HepG2 (cell line): Measurements from ENCODE around the gene FKBP1B. TPM values are rescaled to one million over a fixed set of nuclear protein-coding genes. Genes with fewer than 3 reads are reported as not detected.

Experiments
- BCL6 ChIP-seq: IDR thresholded peaks from 2 replicates; pipeline ENCODE4 v1.6.1; 2016; ENCODE audit warnings: missing genetic modification reagents, missing compliant biosample characterization
- CENPX ChIP-seq: sonication (generic); formaldehyde crosslinking; IDR thresholded peaks from 2 replicates; pipeline ENCODE4 v1.9.0; 2021; ENCODE audit warnings: mild to moderate bottlenecking, missing genetic modification reagents, moderate library complexity
- EED ChIP-seq: sonication (generic); formaldehyde crosslinking; IDR thresholded peaks from 2 replicates; pipeline ENCODE4 v1.5.0; 2020; ENCODE audit warnings: mild to moderate bottlenecking, missing genetic modification reagents
- HOXA3 ChIP-seq: sonication (generic); formaldehyde crosslinking; IDR thresholded peaks from 2 replicates; pipeline ENCODE4 v1.5.0; 2020; ENCODE audit warnings: missing genetic modification reagents
- NR2C2 ChIP-seq: sonication (generic); formaldehyde crosslinking; IDR thresholded peaks from 2 replicates; pipeline ENCODE4 v1.4.0; 2020; ENCODE audit warnings: missing genetic modification reagents, mild to moderate bottlenecking, moderate library complexity, borderline replicate concordance
- SALL2 ChIP-seq: sonication (generic); formaldehyde crosslinking; IDR thresholded peaks from 2 replicates; pipeline ENCODE4 v1.8.1; 2023; ENCODE audit warnings: mild to moderate bottlenecking, missing genetic modification reagents, inconsistent platforms
- SIX1 ChIP-seq: sonication (generic); formaldehyde crosslinking; IDR thresholded peaks from 2 replicates; pipeline ENCODE4 v1.4.0; 2020; ENCODE audit warnings: missing genetic modification reagents, borderline replicate concordance
- SIX4 ChIP-seq: sonication (generic); formaldehyde crosslinking; IDR thresholded peaks from 2 replicates; pipeline ENCODE4 v1.4.0; 2020; ENCODE audit warnings: missing genetic modification reagents
- THYN1 ChIP-seq: sonication (generic); formaldehyde crosslinking; IDR thresholded peaks from 2 replicates; pipeline ENCODE4 v1.8.1; 2023; ENCODE audit warnings: low read depth, mild to moderate bottlenecking, moderate library complexity, missing genetic modification reagents, borderline replicate concordance
- TOPORS ChIP-seq: sonication (generic); formaldehyde crosslinking; IDR thresholded peaks from 2 replicates; pipeline ENCODE4 v1.8.0; 2023; ENCODE audit warnings: mild to moderate bottlenecking, missing genetic modification reagents
- ZFYVE20 ChIP-seq: sonication (generic); formaldehyde crosslinking; IDR thresholded peaks from 2 replicates; pipeline ENCODE4 v1.8.0; 2023; ENCODE audit warnings: low read depth, mild to moderate bottlenecking, moderate library complexity, missing genetic modification reagents, borderline replicate concordance
- ZIK1 ChIP-seq: sonication (generic); formaldehyde crosslinking; IDR thresholded peaks from 2 replicates; pipeline ENCODE4 v1.5.0; 2020; ENCODE audit warnings: mild to moderate bottlenecking, low read depth, missing genetic modification reagents, borderline replicate concordance
- ZNF263 ChIP-seq: sonication (generic); formaldehyde crosslinking; IDR thresholded peaks from 2 replicates; pipeline ENCODE4 v1.4.0; 2020; ENCODE audit warnings: missing genetic modification reagents
- ZNF629 ChIP-seq: sonication (generic); formaldehyde crosslinking; conservative IDR thresholded peaks from 2 replicates; pipeline ENCODE4 v1.5.0; 2020; ENCODE audit warnings: missing genetic modification reagents
- ZNF850 ChIP-seq: sonication (generic); formaldehyde crosslinking; conservative IDR thresholded peaks from 2 replicates; pipeline ENCODE4 v1.9.0; 2021; ENCODE audit warnings: mild to moderate bottlenecking, missing genetic modification reagents
- polyA plus RNA-seq, 8 experiments: library from polyadenylated mRNA; depleted of rRNA in 3 of 8; stranded (reverse) in 7 of 8; unstranded in 1 of 8; fragments of >200 nt; fragmentation: Illumina TruSeq in 4 of 8; extraction: Trizol in 4 of 8; gene quantifications; 2 replicates each; pipeline versions ENCODE4 v1.2.1 to v1.2.3, GENCODE V29; 2011 to 2016; ENCODE audit warnings: low read depth in 4 of 8, missing spikeins in 1 of 8, mixed read lengths in 1 of 8; ENCODE audit not compliant: insufficient read depth in 1 of 8
- total RNA-seq, 5 experiments: library from RNA; depleted of rRNA; stranded (reverse); fragments of >200 nt; fragmentation: Illumina TruSeq; extraction: Trizol; gene quantifications; 2 replicates each; pipeline ENCODE4 v1.2.3, GENCODE V29; 2016; ENCODE audit warnings: low read depth in 1 of 5
- TF ChIP-seq, protein P1 (sequence below): sonication (generic); formaldehyde crosslinking; IDR thresholded peaks from 2 replicates; pipeline ENCODE4 v1.5.1; 2020; ENCODE audit warnings: mild to moderate bottlenecking, missing genetic modification reagents, borderline replicate concordance
- TF ChIP-seq, protein P2 (sequence below): sonication (generic); formaldehyde crosslinking; IDR thresholded peaks from 2 replicates; pipeline ENCODE4 v1.5.0; 2020; ENCODE audit warnings: missing genetic modification reagents
- TF ChIP-seq, protein P3 (sequence below): sonication (generic); formaldehyde crosslinking; IDR thresholded peaks from 2 replicates; pipeline ENCODE4; 2020; ENCODE audit warnings: missing genetic modification reagents, mild to moderate bottlenecking, borderline replicate concordance

FKBP1B gene
- total and polyA plus RNA-seq, 2 of the 13 experiments (the other 11 are each of a cell fraction or from before 2014, with no cell fraction given): 35.2 to 96.3 TPM

DNA sequence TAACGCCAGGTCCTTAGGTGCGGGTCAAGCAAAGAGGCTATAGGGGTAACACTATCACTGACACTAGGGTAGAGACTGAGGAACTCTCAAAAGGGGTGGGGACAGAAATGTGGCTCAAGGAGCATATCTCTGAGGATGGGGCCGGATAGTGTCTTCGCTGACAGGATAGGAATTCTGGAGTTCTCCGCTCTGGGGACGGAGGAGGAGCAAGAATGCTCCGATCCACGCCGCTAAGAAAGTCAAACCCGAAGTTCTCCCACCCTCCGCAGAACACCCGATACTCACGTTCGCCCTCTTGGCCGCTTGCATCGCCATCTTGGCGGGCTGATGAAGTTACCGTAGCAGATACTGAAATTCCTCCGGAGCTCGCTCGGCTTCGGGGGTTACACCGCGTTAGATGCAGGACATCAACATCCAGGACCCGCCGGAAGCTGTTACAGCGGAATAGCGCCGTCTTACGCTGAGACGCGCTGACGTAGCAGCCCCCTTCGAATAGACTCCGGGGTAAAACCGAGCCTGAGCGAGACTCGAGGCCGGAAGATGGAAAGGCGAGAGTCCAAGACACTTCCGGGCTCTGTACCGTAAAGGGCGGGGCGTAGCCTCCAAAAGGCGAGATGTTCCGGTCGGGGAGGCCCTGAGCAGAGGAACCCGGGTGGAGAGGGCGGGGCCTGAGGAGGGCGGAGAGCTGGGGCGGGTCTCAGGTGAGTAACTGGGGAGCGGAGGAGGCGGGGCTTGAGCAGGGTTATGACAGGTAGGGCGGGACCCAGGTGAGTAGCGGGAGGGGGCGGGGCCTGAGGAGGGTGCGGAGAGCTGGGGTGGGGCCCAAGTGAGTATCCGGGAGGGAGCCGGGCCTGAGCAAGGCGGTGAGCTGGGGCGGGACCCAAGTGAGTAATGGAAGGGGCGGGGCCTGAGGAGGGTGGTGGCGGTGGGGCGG, 26.6 kb downstream of the FKBP1B start, which contains the start of gene SF3B6 (continued):
- TF ChIP-seq, protein P1, sequence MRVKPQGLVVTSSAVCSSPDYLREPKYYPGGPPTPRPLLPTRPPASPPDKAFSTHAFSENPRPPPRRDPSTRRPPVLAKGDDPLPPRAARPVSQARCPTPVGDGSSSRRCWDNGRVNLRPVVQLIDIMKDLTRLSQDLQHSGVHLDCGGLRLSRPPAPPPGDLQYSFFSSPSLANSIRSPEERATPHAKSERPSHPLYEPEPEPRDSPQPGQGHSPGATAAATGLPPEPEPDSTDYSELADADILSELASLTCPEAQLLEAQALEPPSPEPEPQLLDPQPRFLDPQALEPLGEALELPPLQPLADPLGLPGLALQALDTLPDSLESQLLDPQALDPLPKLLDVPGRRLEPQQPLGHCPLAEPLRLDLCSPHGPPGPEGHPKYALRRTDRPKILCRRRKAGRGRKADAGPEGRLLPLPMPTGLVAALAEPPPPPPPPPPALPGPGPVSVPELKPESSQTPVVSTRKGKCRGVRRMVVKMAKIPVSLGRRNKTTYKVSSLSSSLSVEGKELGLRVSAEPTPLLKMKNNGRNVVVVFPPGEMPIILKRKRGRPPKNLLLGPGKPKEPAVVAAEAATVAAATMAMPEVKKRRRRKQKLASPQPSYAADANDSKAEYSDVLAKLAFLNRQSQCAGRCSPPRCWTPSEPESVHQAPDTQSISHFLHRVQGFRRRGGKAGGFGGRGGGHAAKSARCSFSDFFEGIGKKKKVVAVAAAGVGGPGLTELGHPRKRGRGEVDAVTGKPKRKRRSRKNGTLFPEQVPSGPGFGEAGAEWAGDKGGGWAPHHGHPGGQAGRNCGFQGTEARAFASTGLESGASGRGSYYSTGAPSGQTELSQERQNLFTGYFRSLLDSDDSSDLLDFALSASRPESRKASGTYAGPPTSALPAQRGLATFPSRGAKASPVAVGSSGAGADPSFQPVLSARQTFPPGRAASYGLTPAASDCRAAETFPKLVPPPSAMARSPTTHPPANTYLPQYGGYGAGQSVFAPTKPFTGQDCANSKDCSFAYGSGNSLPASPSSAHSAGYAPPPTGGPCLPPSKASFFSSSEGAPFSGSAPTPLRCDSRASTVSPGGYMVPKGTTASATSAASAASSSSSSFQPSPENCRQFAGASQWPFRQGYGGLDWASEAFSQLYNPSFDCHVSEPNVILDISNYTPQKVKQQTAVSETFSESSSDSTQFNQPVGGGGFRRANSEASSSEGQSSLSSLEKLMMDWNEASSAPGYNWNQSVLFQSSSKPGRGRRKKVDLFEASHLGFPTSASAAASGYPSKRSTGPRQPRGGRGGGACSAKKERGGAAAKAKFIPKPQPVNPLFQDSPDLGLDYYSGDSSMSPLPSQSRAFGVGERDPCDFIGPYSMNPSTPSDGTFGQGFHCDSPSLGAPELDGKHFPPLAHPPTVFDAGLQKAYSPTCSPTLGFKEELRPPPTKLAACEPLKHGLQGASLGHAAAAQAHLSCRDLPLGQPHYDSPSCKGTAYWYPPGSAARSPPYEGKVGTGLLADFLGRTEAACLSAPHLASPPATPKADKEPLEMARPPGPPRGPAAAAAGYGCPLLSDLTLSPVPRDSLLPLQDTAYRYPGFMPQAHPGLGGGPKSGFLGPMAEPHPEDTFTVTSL (CRISPR knock-in tag): no peak; the same call in 1 of the 2 replicates
- TF ChIP-seq ZNF263 (CRISPR knock-in tag): peak; percentile 69
- peak; percentile 45; the same call in 1 of the 2 replicates for TF ChIP-seq THYN1 (CRISPR knock-in tag)
- TF ChIP-seq SALL2 (CRISPR knock-in tag): peak; percentile 98
- TF ChIP-seq, protein P2, sequence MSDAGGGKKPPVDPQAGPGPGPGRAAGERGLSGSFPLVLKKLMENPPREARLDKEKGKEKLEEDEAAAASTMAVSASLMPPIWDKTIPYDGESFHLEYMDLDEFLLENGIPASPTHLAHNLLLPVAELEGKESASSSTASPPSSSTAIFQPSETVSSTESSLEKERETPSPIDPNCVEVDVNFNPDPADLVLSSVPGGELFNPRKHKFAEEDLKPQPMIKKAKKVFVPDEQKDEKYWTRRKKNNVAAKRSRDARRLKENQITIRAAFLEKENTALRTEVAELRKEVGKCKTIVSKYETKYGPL (CRISPR knock-in tag): 0 out of 2 replicates have a peak, but pooled peaks have one; percentile 26
- no peak for TF ChIP-seq CENPX (CRISPR knock-in tag)
- peak; percentile 99 for TF ChIP-seq HOXA3
- TF ChIP-seq ZNF629: peak; percentile 50; the same call in 1 of the 2 replicates
- peak; percentile 94 for TF ChIP-seq ZIK1 (CRISPR knock-in tag)
- TF ChIP-seq, protein P3, sequence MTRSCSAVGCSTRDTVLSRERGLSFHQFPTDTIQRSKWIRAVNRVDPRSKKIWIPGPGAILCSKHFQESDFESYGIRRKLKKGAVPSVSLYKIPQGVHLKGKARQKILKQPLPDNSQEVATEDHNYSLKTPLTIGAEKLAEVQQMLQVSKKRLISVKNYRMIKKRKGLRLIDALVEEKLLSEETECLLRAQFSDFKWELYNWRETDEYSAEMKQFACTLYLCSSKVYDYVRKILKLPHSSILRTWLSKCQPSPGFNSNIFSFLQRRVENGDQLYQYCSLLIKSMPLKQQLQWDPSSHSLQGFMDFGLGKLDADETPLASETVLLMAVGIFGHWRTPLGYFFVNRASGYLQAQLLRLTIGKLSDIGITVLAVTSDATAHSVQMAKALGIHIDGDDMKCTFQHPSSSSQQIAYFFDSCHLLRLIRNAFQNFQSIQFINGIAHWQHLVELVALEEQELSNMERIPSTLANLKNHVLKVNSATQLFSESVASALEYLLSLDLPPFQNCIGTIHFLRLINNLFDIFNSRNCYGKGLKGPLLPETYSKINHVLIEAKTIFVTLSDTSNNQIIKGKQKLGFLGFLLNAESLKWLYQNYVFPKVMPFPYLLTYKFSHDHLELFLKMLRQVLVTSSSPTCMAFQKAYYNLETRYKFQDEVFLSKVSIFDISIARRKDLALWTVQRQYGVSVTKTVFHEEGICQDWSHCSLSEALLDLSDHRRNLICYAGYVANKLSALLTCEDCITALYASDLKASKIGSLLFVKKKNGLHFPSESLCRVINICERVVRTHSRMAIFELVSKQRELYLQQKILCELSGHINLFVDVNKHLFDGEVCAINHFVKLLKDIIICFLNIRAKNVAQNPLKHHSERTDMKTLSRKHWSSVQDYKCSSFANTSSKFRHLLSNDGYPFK (CRISPR knock-in tag): peak; percentile 97
- peak; percentile 99 for TF ChIP-seq NR2C2 (CRISPR knock-in tag)
- TF ChIP-seq BCL6 (CRISPR knock-in tag): peak; percentile 81; the same call in 1 of the 2 replicates
- TF ChIP-seq SIX1 (CRISPR knock-in tag): peak; percentile 65; the same call in 1 of the 2 replicates
- TF ChIP-seq ZFYVE20 (CRISPR knock-in tag): 0 out of 2 replicates have a peak, but pooled peaks have one; percentile 34
- TF ChIP-seq SIX4 (CRISPR knock-in tag): peak; percentile 79; the same call in 1 of the 2 replicates
- TF ChIP-seq ZNF850: no peak
- TF ChIP-seq TOPORS (CRISPR knock-in tag): peak; percentile 96
- no peak for TF ChIP-seq EED
